ENCODE data around the gene CDC42BPA.
"Not testable (repeated sequence)": the region's sequence is repeated elsewhere in the genome, so short reads cannot be mapped to it uniquely, and the experiment has no call there.

CDC42BPA gene

DNA sequence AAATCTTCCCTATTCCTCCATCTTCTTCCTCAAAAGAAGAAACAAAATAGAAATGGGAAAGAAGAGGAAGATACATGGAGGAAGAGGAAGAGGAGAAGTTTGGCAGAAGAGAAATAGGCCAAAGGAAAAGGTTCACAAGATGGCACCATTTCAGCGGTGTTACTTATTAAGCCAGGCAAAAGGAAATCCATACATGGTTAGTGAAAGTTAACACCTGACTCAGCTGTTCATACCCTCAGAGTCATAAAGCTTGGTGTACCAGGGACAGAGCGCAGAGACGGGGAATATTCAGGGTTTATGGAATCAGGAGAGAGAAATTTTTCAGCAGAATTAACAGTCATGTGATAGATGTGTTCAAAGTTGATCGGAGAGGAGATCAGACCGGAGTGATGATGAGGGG is 307.6 kb downstream of the CDC42BPA start:
- DNase-seq (ENCODE audit: insufficient read length, low spot score): no peak
- FAIRE-seq: no peak

DNA sequence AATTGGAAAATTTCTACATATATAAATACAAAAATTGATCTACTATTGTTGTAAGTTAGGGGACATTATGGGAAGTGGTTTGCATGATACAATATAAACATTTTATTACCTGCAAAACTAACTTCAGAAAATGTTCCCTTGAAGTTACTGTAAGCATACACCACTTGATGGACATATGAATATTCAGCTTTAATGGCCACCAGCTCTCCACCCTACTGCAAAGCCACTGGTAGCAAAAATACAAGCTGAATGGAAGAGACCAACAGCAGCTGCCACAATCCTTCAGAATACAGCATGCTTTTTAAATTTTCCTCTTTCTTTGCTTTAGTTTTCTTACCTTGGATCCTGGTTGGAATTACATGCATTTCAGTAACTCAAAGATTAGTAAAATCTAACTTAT is 308.4 kb downstream of the CDC42BPA start:
- FAIRE-seq (no peak), DNase-seq (ENCODE audit: insufficient read length, low spot score) (no peak)

DNA sequence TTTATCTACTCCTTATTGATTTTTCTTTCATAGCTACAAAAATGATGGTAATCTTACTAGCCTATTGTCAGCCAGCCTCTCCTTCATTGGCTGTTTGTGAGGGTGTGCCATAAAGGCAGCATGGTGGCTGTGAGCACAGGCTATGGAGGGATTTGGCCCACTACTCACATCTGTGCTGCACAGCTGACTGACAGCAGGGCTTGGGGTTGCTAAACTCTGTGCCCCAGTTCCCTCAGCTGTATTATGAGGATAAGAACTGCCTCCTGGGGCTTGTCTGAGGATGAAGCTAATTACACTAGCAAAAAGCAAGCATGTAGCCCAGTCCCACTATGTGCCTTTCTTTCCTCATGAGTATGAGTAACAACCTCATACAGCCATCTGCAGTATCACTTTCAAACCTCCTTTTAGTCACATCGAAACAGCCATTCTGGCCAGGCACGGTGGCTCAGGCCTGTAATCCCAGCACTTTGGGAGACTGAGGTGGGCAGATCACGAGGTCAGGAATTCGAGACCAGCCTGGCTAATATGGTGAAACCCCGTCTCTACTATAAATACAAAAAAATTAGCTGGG is 312.0 kb downstream of the CDC42BPA start:
- DNase-seq (ENCODE audit: insufficient read length, low spot score) (no peak), FAIRE-seq (no peak)

DNA sequence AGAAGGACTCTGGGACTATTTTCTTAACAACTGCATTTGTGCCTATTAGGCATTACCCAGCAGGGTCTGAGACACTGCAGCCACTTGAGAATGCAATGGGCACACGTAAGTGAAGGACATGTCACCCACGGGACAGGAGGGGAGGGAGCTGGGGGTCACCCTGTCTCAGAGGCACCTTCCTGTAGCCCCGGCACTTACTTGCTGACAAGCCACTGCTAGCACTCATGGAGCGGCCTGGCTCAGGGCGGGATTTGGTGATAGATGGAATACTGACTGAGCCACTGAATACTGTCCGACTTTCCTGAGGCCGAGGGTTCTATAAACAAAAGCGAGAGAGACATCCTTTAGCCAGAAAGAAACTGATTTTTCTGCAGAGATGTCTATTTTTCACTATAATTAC is 313.5 kb downstream of the CDC42BPA start:
- DNase-seq (ENCODE audit: insufficient read length, low spot score) (no peak), FAIRE-seq (no peak)

DNA sequence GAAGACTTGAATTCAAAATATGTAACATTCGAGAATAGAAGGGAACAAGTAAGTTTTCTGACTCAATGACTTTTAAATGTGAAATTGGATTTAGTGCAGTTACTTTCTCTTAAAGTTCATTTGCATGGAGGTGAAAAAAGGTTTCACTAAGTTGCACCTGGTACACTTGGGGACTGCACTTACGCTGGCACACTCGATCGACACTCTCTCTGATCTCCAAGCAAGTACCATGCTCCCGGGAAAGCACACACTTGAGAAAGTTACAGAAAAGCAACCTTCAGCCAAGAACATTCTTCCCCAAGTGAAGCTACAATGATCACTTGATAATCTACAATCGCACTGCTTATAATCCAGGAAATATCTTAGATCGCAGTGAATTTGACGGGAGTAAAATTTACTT is 315.1 kb downstream of the CDC42BPA start:
- DNase-seq (ENCODE audit: insufficient read length, low spot score): no peak
- no peak for FAIRE-seq

DNA sequence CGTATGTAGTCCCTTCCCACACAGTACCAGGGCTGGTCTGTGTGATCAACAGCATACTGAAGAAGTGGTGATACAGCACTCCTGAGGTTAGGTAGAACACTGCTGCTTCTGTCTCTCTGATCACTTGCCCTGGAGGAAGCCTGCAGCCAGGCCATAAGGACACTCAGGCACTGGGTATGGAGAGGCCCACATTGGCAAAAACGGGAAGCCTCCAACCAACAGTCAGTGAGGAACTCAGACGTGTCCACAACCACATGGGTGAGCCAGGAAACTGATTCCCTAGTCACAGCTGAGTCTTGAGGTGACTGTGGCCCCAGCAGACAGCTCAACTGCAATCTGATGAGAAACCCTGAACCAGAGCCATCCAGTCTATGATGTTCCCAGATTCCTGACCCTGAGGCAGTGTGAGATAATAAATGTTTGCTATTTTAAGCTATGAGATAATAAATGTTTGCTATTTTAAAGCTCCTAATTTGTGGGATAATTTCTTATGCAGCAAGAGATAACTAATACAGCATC is 315.7 kb downstream of the CDC42BPA start:
- DNase-seq (ENCODE audit: insufficient read length, low spot score) (no peak), FAIRE-seq (no peak)

DNA sequence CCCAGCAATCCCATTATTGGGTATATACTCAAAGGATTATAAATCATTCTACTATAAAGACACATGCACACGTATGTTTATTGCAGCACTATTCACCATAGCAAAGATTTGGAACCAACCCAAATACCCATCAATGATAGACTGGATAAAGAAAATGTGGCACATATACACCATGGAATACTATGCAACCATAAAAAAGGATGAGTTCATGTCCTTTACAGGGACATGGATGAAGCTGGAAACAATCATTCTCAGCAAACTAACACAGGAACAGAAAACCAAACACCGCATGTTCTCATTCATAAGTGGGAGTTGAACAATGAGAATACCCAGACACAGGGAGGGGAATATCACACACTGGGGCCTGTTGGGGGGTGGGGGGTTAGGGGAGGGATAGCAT is 318.7 kb downstream of the CDC42BPA start:
- DNase-seq (ENCODE audit: insufficient read length, low spot score); FAIRE-seq: not testable (repeated sequence)

DNA sequence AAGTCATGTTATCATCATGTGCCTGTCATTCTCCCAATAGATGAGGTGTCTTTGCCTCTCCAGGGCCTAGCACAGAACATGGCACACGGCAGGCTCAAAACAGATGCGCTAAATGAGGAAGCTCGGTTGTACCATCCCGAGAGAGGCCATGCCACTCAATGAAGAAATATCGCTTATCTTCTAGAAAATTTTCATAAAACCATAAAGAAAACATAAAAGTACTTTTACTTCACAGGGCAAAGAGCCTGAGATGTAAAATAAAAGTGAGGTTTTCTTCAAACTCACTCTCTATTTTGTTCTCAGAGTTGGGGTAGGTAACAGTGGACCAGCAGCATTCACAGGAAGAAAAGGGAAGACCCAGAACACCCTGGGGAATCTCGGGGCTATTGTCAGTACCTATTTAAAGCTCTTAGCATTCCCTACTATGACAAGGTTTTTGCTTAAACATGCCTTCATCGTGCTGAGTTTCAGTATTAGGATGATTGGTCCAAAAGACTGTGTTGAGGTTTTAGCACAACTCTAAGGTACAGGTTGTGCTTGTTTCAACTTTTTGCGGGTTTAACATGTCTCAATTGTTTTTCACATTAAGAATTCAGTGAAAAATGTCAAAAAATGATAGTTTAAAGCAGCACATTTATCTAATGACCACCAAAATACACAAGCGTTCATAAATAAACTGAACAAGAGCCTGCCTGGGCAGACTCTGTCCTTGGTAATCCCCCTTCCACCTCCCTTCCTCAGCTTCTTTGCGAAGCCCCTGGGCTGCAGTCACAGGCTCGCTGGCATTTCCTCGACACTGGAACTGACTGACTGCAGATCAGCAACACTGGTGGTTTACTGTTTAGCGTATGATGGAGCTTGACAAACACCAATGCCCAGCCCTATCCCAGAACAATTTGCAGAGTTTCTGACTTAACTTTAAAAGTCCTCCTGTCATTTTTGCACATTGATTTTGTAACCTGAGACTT is 322.6 kb downstream of the CDC42BPA start:
- no peak for DNase-seq (ENCODE audit: insufficient read length, low spot score)
- FAIRE-seq: no peak

DNA sequence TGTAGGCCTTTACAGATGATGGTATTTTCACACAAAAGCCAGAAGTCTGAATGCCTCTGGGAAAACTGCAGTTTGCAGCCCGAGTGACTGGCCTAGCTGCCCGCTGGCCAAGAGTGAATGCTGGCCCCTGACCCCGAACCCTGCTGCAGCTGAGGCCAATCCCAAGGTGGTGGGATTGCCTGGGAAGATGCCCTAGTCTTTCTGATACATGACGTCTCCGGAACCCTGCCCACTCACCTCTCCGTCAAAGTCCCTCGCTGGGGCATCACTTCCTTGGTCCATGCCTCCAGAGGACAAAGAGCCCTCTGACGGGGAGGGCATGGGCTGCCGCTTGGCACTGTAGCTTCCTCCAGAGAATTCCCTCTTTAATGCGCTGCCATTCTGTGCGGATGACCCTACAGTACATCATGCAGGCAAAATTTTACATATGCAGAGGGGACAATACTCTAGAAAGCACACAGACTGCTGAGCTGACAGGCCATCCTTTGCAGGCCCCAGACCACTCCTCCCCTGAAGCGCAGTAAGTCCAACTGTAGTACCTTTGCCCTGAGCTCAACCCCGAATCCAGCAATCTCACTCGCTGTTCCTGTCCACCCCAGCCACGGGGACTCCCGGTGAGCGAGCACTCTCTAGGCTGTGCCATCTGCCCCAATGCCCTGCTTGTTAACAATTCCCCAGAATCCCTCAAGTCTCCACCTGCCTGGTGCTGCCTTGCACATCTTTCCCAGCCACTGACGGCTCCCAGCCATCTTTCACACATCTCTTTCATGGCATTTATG is 323.5 kb downstream of the CDC42BPA start:
- DNase-seq (ENCODE audit: insufficient read length, low spot score) (no peak), FAIRE-seq (no peak)

DNA sequence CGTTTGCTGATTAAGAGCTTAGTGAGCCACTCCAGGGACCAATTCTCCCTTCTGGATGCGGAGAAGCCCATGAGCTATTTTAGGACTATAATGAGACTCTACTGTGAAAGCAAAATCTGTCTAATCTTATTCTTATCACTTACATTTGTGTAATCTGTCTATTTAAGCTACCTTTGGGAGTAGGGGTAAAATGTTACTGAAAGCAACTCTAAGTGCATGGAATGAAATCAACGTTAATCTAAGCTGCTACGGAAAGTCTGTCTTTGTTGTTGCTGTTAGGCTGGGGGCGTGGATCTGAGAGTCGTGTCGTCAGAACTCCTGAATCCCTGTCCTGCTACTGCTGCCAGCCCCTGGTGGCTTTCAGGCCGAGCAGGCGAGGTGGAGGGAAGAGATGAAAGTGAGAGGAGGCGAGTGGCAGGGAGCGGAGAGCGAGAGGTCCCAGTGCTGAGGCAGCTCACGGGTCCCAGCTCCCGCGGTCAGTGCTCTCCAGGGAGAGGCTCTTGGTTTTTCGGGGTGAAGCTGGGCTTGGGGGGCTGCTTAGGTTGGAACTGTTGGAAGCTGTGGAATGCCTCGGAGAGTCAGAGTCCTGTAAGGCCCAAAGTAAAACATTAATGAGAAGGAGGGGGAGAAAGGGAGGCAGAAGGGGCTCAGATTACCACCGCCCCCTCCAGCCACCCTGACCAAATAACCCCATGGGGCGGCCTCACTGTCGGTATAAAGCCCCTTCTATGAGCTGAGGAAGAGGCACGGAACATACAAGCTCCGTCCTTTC is 324.3 kb downstream of the CDC42BPA start:
- DNase-seq (ENCODE audit: insufficient read length, low spot score) (no peak), FAIRE-seq (no peak)

DNA sequence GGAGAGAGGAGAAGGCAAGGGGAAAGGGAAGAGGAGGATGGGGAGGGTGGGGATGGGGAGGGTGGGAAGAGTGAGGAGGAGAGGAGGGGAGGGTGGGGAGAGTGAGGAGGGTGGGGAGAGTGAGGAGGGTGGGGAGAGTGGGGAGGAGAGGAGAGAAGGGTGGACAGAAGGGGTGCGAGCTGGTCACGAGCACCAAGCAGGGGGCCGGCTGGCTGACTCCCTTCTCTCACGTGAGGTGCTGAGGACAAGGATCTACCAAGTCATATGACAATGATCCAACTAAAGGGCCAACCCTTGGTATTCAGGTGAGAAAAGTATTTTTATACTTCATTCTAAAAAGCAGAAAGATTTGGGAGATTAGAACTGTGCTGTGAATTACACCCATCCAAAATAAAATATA is 326.4 kb downstream of the CDC42BPA start:
- DNase-seq (ENCODE audit: insufficient read length, low spot score): no peak
- no peak for FAIRE-seq

DNA sequence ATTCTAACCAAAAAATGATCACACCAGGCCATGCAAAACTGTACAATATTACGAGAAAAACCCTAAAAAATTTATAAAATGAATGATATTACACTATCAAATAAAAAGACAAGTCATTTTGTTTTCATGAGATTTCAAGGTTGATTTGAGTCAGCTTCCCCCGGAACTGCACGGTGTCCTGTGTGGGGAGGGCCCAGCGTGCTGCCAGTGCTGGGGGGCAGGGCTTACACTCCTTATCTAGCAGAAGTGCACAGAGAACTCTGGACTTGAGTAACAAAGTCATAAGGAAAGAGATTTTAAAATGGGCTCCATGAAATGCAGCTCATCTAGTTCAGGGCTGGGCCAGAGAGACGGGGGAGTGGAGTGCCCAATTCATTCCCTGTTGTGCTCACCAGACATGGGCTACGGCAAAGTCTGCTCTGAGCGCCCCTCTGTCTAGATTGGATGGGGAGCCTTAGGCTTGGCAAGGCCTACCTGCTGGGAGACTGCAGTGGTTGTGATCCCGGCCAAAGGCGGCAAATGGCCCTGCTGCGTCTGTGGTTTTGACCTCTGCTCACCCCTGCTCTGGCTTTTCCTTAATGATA is 328.1 kb downstream of the CDC42BPA start:
- FAIRE-seq (no peak), DNase-seq (ENCODE audit: insufficient read length, low spot score) (no peak)

DNA sequence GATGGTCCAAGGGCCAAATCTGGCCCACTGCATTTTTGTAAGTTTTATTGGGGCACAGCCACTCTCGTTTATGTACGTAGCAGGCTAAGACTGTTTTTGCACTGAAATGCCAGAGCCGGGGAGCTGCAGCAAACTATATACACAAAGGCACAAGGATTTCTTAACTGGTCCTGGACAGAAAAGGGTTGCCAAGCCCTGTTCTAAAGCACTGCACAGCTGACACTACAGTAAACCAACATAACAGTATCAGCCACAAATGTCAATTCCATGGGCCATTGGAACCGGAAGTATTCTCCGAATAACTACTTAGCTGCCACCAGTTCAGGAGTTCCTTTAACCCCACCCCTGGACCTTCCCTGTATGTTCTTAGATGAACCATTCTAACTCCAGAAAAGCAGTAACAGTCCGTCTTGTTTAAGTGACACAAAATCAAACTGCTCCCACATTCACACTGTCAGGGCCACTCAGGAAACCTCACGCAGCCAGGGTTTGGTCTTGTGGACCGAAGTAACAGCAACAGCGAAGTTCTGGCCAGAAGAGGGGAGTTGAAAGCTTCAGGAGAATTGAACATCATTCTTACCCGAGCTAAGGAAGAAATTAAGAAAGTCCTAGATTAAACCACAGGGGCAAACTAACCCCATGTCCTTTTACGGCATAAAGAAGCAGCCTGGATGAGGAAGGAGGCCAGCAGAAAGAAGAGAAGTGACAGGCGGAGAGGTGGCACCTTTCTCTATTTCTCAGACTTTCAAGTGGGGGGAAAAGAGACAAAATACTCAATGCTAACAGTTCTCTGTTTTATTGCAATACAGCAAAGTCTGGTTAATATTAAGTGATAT is 329.0 kb downstream of the CDC42BPA start:
- DNase-seq (ENCODE audit: insufficient read length, low spot score): no peak
- no peak for FAIRE-seq

DNA sequence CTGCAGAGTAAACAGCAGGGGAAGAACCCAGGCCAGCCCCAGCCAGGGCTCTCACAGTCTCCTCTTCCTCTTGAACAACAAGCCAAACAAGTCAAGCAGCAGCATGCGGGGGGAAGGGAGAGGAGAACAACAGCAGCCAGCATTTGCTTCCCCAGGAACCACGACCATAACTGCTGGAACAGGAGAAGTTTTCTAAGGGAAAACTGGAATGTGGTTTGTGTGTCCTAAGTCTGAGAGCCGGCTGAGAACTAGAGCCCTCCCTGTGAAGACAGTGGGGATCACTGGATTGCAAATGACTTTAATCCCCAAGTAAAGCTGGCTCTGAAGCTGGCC is 330.0 kb downstream of the CDC42BPA start:
- FAIRE-seq (no peak), DNase-seq (ENCODE audit: insufficient read length, low spot score) (no peak)

DNA sequence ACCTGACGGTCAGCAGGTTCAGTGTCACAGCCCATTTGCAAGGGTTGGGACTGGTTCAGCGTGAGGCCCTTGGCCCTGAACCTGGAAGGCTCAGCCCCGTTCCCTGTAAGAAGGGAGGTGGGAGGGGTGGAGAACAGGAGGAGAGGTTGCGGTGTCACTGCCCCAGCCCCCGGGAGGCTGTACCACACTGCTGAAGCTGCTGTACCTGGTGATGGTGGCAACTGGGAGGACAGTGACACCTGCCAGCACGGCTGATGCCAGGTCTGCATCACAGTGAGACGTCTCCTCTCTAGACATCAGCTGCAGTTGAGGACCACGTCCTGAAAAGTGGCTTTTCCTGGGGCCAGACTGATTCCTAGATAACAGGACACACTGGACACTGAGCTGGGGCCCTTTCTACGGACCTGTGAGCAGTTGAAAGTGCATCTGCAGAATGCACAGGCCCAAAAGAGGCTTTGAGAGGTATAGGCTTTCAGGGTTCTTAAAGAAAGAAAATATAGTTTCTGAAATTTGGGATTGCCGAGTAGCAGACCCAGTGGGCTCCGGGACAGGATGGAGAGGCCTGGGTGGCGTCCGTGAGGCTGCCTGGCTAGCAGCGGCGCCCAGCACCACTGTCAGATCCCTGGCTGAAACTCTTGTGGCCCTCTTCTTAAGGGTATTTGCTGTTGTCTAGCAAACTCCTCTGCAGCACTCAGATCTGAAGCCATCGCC is 330.5 kb downstream of the CDC42BPA start:
- no peak for DNase-seq (ENCODE audit: insufficient read length, low spot score)
- FAIRE-seq: no peak

DNA sequence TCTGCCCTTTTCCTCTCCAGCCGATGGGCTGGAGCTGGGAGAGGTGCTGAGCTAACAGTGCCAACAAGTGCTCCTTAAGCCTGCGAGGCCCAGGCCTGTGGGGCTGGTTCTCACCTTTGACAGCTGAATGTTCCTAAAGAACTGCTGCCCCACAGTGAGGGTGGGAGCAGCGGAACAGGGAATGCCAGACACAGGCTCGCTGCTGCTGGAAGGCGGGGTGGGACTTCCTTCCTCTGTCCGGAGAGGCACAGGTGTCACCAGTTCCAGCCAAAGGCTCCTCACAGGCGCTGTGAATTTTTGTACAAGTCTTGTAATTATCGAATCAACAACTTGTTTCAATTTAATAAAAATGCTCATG is 331.1 kb downstream of the CDC42BPA start:
- FAIRE-seq: no peak
- DNase-seq (ENCODE audit: insufficient read length, low spot score): no peak

DNA sequence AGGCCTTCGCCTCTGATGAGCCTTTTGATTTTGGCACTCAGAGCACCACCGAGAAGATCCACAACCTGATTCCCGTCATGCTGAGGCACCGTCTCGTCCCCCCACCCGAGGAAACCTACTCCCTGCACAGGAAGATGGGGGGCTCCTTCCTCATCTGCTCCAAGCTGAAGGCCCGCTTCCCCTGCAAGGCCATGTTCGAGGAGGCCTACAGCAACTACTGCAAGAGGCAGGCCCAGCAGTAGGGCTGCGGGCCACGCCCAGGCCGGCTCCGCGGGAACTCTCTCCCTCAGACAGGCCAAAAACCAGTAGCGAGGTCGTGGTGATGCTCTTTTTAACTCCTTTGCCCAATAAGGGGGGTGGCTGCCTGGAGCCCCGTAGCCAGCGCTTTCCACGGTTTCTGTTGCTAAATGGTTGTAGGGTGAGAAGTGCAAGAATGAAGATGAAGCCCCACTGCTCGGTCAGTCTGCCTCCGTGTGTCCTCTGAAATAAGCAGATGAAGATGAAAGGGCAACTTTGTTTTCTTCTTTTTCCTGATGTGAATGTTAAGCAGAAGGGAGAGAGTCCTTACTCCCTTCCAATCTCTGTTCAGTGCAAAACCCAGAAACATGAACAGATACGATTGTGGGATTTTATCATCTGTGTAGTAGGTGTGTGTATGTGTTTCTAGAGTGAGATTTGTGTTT is 331.7 kb downstream of the CDC42BPA start:
- FAIRE-seq: no peak
- no peak for DNase-seq (ENCODE audit: insufficient read length, low spot score)

DNA sequence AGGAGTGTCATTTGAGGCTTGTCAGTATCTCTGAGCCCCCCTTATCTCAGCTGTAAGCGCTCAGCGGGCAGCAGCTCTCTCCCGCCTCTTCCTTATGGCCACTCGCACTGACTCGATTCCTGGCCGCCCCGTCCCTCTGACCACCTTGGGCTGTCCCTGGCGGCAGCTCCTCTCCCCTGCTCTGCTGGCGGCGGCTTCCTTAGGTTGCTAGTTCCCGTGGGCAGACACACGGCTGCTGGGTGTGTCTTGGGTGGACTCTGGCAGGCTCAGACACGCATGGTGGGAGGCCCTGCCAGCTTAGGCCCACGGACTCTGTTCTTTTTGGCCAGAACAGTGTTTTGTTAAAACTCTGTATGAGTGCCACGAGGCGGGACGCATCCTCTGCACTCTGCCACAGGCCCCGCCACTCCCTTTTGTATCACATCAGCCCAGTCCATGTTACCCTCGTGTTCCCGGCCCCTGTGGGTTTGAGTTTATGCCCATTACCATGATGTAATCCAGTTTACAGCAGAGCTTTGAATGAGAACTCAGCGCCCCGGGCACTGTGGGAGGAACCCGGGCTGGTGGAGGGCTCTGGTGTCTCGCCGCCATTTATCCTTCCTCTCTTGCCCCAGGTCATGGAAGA is 332.3 kb downstream of the CDC42BPA start:
- DNase-seq (ENCODE audit: insufficient read length, low spot score) (no peak), FAIRE-seq (no peak)

Measured in HTR-8/SVneo (cell line).